ENCODE data around the gene CDKAL1.
"Not testable (repeated sequence)": the region's sequence is repeated elsewhere in the genome, so short reads cannot be mapped to it uniquely, and the experiment has no call there.

The CDKAL1 gene

GRCh38 chr6:21051777-21052176 lies 517.5 kb downstream of the CDKAL1 start:
- Histone ChIP-seq H3K4me1 (ENCODE audit: insufficient read depth, low read length) (peaks cover 14% of the 10 kb centered on the region), H3K36me3 (ENCODE audit: insufficient read depth, low read length) (no peaks in the 10 kb centered on the region), H3K9me3 (ENCODE audit: low read length) (no peaks in the 10 kb centered on the region), H2AFZ (ENCODE audit: low read depth, low read length) (no peak overlapping the region), H3K27me3 (ENCODE audit: insufficient read depth, low read length) (no peaks in the 10 kb centered on the region), H3K4me3 (ENCODE audit: low read length) (no peak overlapping the region)

GRCh38 chr6:21053612-21054011 lies 519.4 kb downstream of the CDKAL1 start:
- H3K36me3 ChIP-seq (ENCODE audit: insufficient read depth, low read length): no peaks in the 10 kb centered on the region
- H3K4me1 ChIP-seq (ENCODE audit: insufficient read depth, low read length): peaks cover 13% of the 10 kb centered on the region
- H3K27me3 ChIP-seq (ENCODE audit: insufficient read depth, low read length): no peaks in the 10 kb centered on the region
- peaks cover 2% of the 10 kb centered on the region for H3K9me3 ChIP-seq (ENCODE audit: low read length)
- H2AFZ ChIP-seq (ENCODE audit: low read depth, low read length): no peak overlapping the region
- no peak overlapping the region for H3K4me3 ChIP-seq (ENCODE audit: low read length)

DNA sequence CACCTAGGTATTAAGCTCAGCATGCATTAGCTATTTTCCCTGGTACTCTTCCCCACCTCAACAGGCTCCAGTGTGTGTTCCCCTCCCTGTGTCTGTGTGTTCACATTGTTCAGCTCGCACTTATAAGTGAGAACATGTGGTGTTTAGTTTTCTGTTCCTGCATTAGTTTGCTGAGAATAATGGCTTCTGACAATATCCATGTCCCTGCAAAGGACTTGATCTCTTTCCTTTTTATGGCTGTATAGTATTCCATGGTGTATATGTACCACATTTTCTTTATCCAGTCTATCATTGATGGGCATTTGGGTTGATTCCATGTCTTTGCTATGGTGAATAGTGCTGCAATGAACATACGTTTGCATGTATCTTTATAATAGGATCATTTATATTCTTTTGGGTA lies 521.2 kb downstream of the CDKAL1 start:
- H3K27me3 ChIP-seq (ENCODE audit: insufficient read depth, low read length); H3K4me1 ChIP-seq (ENCODE audit: insufficient read depth, low read length); H3K4me3 ChIP-seq (ENCODE audit: low read length); H2AFZ ChIP-seq (ENCODE audit: low read depth, low read length); H3K36me3 ChIP-seq (ENCODE audit: insufficient read depth, low read length); H3K9me3 ChIP-seq (ENCODE audit: low read length): not testable (repeated sequence)

GRCh38 chr6:21061892-21062291 lies 527.6 kb downstream of the CDKAL1 start:
- no peak overlapping the region for H2AFZ ChIP-seq (ENCODE audit: low read depth, low read length)
- no peak overlapping the region for H3K4me3 ChIP-seq (ENCODE audit: low read length)
- H3K9me3 ChIP-seq (ENCODE audit: low read length): peaks cover 8% of the 10 kb centered on the region
- no peaks in the 10 kb centered on the region for H3K27me3 ChIP-seq (ENCODE audit: insufficient read depth, low read length)
- H3K4me1 ChIP-seq (ENCODE audit: insufficient read depth, low read length): no peaks in the 10 kb centered on the region
- no peaks in the 10 kb centered on the region for H3K36me3 ChIP-seq (ENCODE audit: insufficient read depth, low read length)

- H3K4me1 ChIP-seq (ENCODE audit: insufficient read depth, low read length): no peaks in the 10 kb centered on the region
Observed at GRCh38 chr6:21064756-21065340, 530.6 kb downstream of the CDKAL1 start.

GRCh38 chr6:21067521-21067920 lies 533.3 kb downstream of the CDKAL1 start:
- H3K36me3 ChIP-seq (ENCODE audit: insufficient read depth, low read length): no peaks in the 10 kb centered on the region
- H3K4me1 ChIP-seq (ENCODE audit: insufficient read depth, low read length): no peaks in the 10 kb centered on the region
- H2AFZ ChIP-seq (ENCODE audit: low read depth, low read length): no peak overlapping the region
- no peak overlapping the region for H3K4me3 ChIP-seq (ENCODE audit: low read length)
- H3K9me3 ChIP-seq (ENCODE audit: low read length): peaks cover 2% of the 10 kb centered on the region
- no peaks in the 10 kb centered on the region for H3K27me3 ChIP-seq (ENCODE audit: insufficient read depth, low read length)

More at GRCh38 chr6:21064756-21065340, 530.6 kb downstream of the CDKAL1 start:
- Histone ChIP-seq H2AFZ (ENCODE audit: low read depth, low read length) (no peak overlapping the region), H3K27me3 (ENCODE audit: insufficient read depth, low read length) (no peaks in the 10 kb centered on the region), H3K4me3 (ENCODE audit: low read length) (no peak overlapping the region), H3K9me3 (ENCODE audit: low read length) (no peaks in the 10 kb centered on the region), H3K36me3 (ENCODE audit: insufficient read depth, low read length) (no peaks in the 10 kb centered on the region)

GRCh38 chr6:21070620-21071019 lies 536.4 kb downstream of the CDKAL1 start:
- H2AFZ ChIP-seq (ENCODE audit: low read depth, low read length): no peak overlapping the region
- no peak overlapping the region for H3K4me3 ChIP-seq (ENCODE audit: low read length)
- H3K27me3 ChIP-seq (ENCODE audit: insufficient read depth, low read length): no peaks in the 10 kb centered on the region
- H3K9me3 ChIP-seq (ENCODE audit: low read length): peaks cover 7% of the 10 kb centered on the region
- no peaks in the 10 kb centered on the region for H3K36me3 ChIP-seq (ENCODE audit: insufficient read depth, low read length)
- H3K4me1 ChIP-seq (ENCODE audit: insufficient read depth, low read length): no peaks in the 10 kb centered on the region

GRCh38 chr6:21071780-21072468 lies 537.7 kb downstream of the CDKAL1 start:
- no peaks in the 10 kb centered on the region for H3K27me3 ChIP-seq (ENCODE audit: insufficient read depth, low read length)
- H3K36me3 ChIP-seq (ENCODE audit: insufficient read depth, low read length): no peaks in the 10 kb centered on the region
- peaks cover 7% of the 10 kb centered on the region for H3K9me3 ChIP-seq (ENCODE audit: low read length)
- H3K4me3 ChIP-seq (ENCODE audit: low read length): no peak overlapping the region
- H3K4me1 ChIP-seq (ENCODE audit: insufficient read depth, low read length): no peaks in the 10 kb centered on the region
- no peak overlapping the region for H2AFZ ChIP-seq (ENCODE audit: low read depth, low read length)

DNA sequence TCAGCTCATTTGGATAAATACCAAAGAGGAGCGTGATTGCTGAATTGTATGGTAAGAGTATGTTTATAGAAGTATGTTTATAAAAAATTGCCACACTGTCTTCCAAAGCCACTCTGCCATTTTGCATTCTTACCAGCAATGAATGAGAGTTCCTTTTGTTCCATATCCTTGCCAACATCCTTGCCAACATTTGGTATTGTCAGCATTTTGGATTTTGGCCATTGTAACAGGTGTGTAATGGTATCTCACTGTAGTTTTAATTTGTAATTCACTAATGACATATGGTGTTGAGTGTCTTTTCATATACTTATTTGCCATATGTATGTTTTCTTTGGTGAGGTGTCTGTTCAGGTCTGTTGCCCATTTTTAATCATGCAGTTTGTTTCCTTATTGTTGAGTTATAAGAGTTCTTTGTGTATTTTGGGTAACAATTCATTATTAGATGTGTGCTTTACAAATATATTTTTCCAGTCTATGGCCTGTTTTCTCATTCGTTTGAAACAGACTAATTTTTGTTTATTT lies 539.1 kb downstream of the CDKAL1 start:
- Histone ChIP-seq H3K27me3 (ENCODE audit: insufficient read depth, low read length) (no peaks in the 10 kb centered on the region), H2AFZ (ENCODE audit: low read depth, low read length) (no peak overlapping the region), H3K4me1 (ENCODE audit: insufficient read depth, low read length) (no peaks in the 10 kb centered on the region), H3K36me3 (ENCODE audit: insufficient read depth, low read length) (no peaks in the 10 kb centered on the region), H3K4me3 (ENCODE audit: low read length) (no peak overlapping the region), H3K9me3 (ENCODE audit: low read length) (peaks cover 11% of the 10 kb centered on the region)

DNA sequence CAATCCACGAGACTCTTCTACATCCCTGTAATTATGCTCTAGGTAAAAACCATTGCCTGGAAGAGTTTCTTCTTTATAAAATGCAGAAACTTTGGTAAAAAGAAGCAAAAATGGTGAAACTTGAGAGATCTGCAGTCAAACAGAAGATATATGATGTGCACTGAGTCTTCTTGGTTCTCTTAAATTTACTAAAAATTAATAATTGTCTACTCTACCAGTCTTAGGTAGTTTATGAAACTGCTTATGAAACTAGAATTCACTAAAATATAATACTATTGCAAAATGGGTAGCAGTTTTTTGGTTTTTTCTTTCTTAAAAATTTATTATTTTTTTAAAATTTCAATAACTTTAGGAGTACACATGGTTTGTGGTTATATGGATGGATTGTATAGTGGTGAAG lies 540.2 kb downstream of the CDKAL1 start:
- no peak overlapping the region for H3K4me3 ChIP-seq (ENCODE audit: low read length)
- H3K36me3 ChIP-seq (ENCODE audit: insufficient read depth, low read length): no peaks in the 10 kb centered on the region
- no peaks in the 10 kb centered on the region for H3K27me3 ChIP-seq (ENCODE audit: insufficient read depth, low read length)
- no peaks in the 10 kb centered on the region for H3K4me1 ChIP-seq (ENCODE audit: insufficient read depth, low read length)
- H3K9me3 ChIP-seq (ENCODE audit: low read length): peaks cover 11% of the 10 kb centered on the region
- H2AFZ ChIP-seq (ENCODE audit: low read depth, low read length): no peak overlapping the region

GRCh38 chr6:21075986-21076385 lies 541.7 kb downstream of the CDKAL1 start:
- H2AFZ ChIP-seq (ENCODE audit: low read depth, low read length): no peak overlapping the region

GRCh38 chr6:21078497-21078896 lies 544.2 kb downstream of the CDKAL1 start:
- Histone ChIP-seq H3K9me3 (ENCODE audit: low read length) (peaks cover 6% of the 10 kb centered on the region), H3K4me3 (ENCODE audit: low read length) (no peak overlapping the region), H3K36me3 (ENCODE audit: insufficient read depth, low read length) (no peaks in the 10 kb centered on the region), H3K4me1 (ENCODE audit: insufficient read depth, low read length) (no peaks in the 10 kb centered on the region), H3K27me3 (ENCODE audit: insufficient read depth, low read length) (no peaks in the 10 kb centered on the region), H2AFZ (ENCODE audit: low read depth, low read length) (no peak overlapping the region)

More at GRCh38 chr6:21075986-21076385, 541.7 kb downstream of the CDKAL1 start:
- no peaks in the 10 kb centered on the region for H3K27me3 ChIP-seq (ENCODE audit: insufficient read depth, low read length)
- no peaks in the 10 kb centered on the region for H3K36me3 ChIP-seq (ENCODE audit: insufficient read depth, low read length)
- no peak overlapping the region for H3K4me3 ChIP-seq (ENCODE audit: low read length)
- no peaks in the 10 kb centered on the region for H3K4me1 ChIP-seq (ENCODE audit: insufficient read depth, low read length)
- H3K9me3 ChIP-seq (ENCODE audit: low read length): peaks cover 11% of the 10 kb centered on the region

DNA sequence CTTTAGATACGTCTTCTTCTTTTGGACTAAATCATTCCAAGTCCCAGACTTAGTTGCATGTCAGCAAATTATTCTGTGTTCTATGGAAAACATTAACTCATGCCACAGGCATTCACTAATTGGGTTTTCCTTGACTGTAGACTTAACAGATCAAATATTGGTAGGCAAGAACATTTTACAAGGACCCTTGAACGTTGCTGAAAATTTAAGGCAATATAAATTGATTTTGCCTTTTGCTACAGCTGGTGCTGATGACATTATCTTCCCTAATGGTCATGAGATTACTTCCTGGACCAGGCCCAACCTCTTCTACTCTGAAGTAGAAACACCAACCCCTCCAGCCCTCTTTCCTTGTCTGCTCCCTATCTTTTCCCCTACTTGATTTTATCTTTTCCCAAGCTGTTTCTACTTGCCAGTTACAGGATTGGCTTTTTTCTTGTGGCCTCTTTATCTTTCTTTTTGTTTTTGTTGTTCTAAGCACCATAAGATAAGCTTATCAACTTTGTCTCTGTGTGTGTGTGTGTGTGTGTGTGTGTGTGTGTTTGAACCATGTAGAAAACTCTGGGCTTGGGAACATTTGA lies 545.3 kb downstream of the CDKAL1 start:
- Histone ChIP-seq H3K9me3 (ENCODE audit: low read length) (peaks cover 4% of the 10 kb centered on the region), H3K4me3 (ENCODE audit: low read length) (no peak overlapping the region), H3K4me1 (ENCODE audit: insufficient read depth, low read length) (no peaks in the 10 kb centered on the region), H3K27me3 (ENCODE audit: insufficient read depth, low read length) (no peaks in the 10 kb centered on the region), H2AFZ (ENCODE audit: low read depth, low read length) (no peak overlapping the region), H3K36me3 (ENCODE audit: insufficient read depth, low read length) (no peaks in the 10 kb centered on the region)

Measured in neuron (in vitro differentiated cells).